C4-2B (cell line): ENCODE data around the gene OPCML.

Experiments used
- CTCF ChIP-seq: fragments of 450-650 bp; conservative IDR thresholded peaks from 2 replicates; pipeline ENCODE4 v1.5.1; 2017; ENCODE audit warnings: mild to moderate bottlenecking
- ZFX ChIP-seq: fragments of 450-650 bp; IDR thresholded peaks from 2 replicates; pipeline ENCODE4 v1.6.1; 2017

GRCh38 chr11:132821499-132821898 is 710.8 kb downstream of the OPCML start:
- no peak for TF ChIP-seq CTCF
- TF ChIP-seq ZFX, result no peak
